Heart left ventricle (tissue), 13 donors: ENCODE data around the gene LRMDA.

Experiments used
- CTCF ChIP-seq, 12 donors: fragments of 200-600 bp; sonication (generic) in 4 of 12; IDR thresholded peaks; one replicate each; pipeline versions ENCODE4 v1.5.0 to v1.8.0; 2018 to 2022; ENCODE audit warnings: antibody characterized with exemption in 12 of 12, mild to moderate bottlenecking in 5 of 12
- POLR2A ChIP-seq, 2 donors: fragments of 450-650 bp; IDR thresholded peaks; one replicate each; pipeline ENCODE4 v1.6.1; 2017; ENCODE audit warnings: antibody characterized with exemption in 2 of 2, mild to moderate bottlenecking in 2 of 2, moderate library complexity in 2 of 2
- donor health status: ischemic (EF 13 %, LVEDD 7.1; RV severe dilation, severe dysfunction).
- donor health status: DM: no; HTN: yes; CAD: no.
- donor health status: DM: no; HTN: no; CAD: no.
- donor health status: ischemic (EF 25% LVEDD 6.9; RV normal size, moderate dysfunction).
- donor health status: ischemic (EF 25% LVEDD 5.7; RV mildly dilated, moderate dysfunction).
- donor health status: ischemic (EF 35%, LVEDD 5.7; RV mildly dilated, moderate dysfunction).
- donor health status: nonischemic (EF 11% LVEDD 7.7; RV severe dilation, severe dysfunction).
- donor health status: DM: yes; HTN: yes; CAD: no.
- donor health status: PGD.
- donor health status: ischemic (EF 29% LVEDD 5.4; RV normal size, mild dysfunction).
- donor health status: nonischemic (EF 23%, LVEDD 6.1; RV moderate dilation, normal function).

GRCh38 chr10:76309070-76309469, 877.6 kb downstream of the LRMDA start:
- TF ChIP-seq CTCF (IDR thresholded peaks at IDR 0.05) = no peak
- TF ChIP-seq POLR2A (IDR thresholded peaks at IDR 0.05) = no peak
